ENCODE data around the gene AFF2.
"Not testable (repeated sequence)": the region's sequence is repeated elsewhere in the genome, so short reads cannot be mapped to it uniquely, and the experiment has no call there.

The AFF2 gene

DNA sequence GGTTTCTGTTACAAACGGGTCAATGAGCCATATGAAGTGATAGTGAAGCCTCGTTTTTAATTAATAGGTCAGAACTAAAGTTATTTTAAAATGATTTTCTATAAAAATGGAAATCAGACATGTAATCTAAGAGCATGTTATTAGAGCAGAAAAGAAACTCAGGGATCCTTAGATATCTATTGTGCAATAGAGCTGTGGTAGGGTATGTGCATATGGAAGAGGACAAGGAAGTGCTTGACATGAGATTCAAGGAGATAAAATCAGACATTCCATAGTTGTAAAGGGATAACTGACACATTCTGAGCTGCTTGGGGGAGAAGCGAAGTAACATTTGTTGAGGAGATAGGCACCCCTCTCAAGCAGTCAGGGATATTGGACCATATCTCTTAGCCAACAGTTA lies 143.0 kb downstream of the AFF2 start:
- no peak for DNase-seq (ENCODE audit: low spot score)

DNA sequence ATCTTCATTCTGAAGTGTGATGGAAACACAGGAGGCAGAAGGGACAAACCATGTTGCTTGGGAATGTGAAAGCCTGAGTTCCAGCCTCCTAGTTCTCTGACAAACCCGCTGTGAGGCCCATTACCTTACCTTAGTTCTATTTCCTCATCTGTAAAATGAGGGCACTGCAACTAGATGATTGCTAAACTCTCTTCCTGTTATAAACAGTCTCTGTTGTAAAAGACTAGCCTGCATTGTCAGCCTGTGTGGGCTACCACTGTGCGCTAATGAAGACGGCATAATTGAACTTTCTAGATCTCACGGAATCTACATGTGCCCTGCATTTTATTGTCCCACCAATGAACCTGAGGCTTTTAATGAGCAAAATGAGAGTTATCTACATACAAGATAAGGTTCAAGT lies 147.2 kb downstream of the AFF2 start:
- DNase-seq (ENCODE audit: low spot score), result no peak

DNA sequence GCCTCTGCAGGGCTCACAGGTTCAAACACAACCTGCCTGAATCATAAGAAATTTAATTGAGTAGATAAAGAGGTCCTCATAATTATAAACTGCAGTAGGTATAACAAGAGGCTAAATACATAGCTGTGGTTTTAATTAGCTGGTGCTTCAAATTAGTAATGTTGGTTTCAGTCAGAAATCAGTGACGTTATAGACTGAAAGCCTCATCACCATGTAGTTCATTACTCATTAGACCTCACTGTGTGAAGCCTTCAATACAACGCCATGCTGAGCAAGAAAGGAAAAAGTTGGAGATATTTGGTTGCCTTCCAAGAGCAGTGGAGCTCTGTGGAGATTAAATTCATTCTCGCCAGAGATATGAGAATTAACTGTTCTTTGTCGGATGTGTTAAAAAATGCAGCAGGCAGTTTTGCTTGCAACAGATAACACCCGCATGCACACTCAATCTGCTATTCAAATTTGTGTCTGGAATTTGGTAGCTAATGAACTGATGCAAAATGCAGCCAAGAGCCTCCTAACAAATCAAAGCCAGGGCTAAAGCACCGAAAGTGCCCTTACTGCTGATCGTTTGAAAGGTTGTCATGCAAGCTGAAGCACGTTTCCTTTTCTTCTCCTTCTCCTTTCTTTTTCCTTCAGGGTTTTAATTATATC lies 148.9 kb downstream of the AFF2 start:
- DNase-seq (ENCODE audit: low spot score), result peak; percentile 11

DNA sequence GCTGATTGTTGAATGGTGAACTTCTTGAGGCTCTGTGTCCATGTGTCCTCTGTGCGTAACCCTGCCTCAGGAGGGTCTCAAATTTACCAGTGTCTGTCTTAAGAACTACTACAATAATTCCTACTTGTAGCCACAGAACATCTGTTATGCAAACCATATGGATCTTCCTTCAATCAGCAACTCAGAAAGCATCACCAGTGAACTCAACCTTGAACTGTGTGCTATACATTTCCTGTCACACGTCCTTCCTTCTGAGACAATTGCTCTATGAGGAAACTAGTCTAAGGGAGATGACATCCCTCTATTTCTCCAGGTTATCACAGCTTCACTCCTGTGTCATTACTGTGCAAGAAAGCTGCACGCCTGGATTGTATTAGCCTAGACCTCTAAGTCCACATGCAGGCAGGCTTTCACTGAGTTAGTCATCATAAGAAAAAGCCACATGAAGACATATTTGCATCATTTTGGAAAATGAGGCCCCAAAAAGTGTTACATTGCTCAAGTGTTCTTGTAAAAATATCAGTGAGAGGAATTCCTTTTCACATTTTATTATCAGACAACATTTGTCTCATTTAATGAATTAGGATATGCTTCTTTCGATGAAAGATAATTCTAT lies 157.8 kb downstream of the AFF2 start:
- DNase-seq (ENCODE audit: low spot score), result peak; percentile 24

DNA sequence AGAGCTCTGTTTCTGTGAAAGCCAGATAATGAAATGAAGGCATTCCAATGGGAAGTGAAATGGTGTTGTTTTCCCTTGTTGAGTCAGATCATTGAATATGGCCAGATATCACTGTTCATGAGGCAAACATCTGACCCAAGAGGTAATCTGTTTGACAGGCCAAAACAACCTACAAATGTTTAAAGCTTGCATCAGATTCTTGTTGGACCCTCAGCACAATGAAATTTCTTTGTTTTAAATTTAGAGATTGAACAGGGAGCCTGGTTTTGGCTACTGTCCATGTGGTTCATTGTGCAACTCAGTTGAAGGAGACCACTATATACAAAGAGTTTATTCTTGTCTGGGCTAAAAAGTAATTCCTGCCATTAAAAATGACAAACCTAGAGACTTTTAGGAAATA lies 159.1 kb downstream of the AFF2 start:
- no peak for DNase-seq (ENCODE audit: low spot score)

DNA sequence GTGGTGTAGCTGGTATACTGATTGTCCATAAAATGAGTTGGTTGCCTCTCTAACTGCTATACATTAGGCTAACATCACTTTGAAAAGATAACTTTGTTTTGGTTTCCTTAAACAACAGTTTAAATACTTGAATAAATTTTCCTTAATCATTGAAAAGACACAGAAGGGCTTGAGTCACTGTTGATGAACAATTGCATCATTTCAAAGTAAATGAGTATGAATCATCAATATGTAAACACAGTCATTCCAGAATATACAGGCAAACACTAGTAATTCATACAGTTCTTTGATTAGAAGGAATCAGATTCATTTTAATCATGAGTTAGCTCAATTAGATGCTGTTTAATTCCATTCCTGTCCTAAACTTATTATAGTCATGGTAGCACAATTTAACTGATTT lies 160.6 kb downstream of the AFF2 start:
- no peak for DNase-seq (ENCODE audit: low spot score)

DNA sequence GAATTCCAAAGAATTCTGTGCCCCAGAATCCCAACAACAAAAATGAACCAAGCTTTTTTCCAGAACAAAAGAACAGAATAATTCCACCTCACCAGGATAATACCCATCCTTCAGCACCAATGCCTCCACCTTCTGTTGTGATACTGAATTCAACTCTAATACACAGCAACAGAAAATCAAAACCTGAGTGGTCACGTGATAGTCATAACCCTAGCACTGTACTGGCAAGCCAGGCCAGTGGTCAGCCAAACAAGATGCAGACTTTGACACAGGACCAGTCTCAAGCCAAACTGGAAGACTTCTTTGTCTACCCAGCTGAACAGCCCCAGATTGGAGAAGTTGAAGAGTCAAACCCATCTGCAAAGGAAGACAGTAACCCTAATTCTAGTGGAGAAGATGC lies 161.6 kb downstream of the AFF2 start:
- no peak for DNase-seq (ENCODE audit: low spot score)

DNA sequence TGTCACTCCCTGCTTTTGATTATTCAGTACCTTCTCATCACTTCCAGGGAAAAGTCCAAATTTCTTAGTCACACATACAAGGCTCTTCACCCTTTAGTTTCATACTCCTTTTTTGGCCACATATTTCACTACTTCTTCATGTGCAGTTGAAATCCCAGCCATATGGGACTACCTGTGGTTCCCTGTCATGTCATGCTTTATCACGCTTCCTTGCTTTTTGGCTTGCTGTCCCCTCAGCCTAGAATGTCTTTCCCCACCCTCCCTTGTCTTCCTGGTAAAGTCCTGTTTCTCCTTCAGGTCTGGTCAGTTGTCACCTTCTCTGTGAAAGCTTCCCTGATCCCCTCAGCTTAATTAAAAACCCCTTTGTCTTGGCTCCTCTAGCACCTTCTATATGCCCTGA lies 163.8 kb downstream of the AFF2 start:
- no peak for DNase-seq (ENCODE audit: low spot score)

DNA sequence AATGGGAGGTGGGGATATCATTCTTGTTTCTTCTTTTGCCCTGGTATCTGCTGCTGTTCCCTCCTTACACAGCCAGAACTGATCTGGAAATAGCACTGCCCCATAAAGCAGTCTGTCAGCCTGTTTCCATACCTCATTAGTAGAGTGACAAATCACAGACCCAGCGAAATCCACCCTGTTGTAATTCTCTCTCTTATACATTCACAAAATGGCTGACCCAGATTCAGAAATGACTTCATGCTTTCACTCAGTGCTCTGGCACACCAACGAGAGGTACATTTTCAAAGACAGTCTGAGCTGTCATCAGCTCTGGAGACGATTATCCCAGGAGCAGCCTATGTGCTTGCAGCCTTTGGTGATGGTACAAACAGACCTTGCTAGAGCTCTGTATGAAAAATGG lies 164.6 kb downstream of the AFF2 start:
- DNase-seq (ENCODE audit: low spot score), result no peak

DNA sequence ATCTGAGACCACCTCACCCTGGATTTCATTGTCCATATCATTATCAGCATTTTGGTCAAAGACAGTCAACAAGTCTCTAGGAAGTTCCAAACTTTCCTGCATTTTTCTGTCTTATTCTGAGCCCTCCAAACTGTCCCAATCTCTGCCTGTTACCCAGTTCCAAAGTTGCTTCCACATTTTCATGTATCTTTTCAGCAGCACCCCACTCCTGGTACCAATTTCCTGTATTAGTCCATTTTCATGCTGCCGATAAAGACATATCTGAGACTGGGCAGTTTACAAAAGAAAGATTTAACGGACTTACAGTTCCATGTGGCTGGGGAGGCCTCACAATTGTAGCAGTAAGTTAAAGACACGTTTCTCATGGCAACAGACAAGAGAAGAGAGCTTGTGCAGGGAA lies 168.8 kb downstream of the AFF2 start:
- DNase-seq (ENCODE audit: low spot score), result not testable (repeated sequence)

DNA sequence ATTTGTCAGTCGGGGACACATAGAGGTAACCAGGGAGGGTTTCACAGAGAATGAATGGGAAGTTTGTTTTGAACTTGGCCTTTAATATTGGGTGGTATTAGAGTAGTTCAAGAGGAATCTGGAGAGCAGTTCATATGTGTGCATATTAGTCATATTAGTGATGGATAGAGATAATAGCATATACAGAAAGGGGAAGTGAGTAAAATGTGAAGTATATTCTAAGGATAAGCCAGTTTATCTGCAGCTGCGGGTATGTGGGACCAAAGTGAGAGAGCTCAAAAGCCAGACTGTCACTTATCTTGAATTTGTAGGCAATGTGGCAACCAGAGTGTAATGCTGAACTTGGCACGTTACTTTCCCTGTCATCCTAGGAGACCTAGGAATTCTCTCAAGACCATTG lies 169.9 kb downstream of the AFF2 start:
- DNase-seq (ENCODE audit: low spot score), result no peak

DNA sequence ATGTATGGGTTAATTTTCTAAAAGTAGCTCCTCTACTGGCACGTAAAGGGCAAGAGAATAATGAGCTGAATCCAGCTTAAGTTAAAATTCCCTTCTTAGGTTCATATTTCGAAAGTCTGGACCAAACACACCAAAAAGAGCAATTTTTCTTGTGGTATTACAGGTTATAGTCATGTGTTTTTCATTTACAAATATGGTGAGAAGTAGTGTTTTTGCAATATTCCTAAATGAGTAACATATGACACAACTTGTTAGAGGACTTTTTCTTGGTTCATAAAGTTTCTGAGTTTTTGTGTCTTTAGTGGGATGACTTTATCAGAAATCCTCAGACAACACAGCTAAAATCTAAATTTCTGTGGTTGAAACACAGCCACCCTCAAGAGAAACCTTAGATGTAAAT lies 172.1 kb downstream of the AFF2 start:
- DNase-seq (ENCODE audit: low spot score), result peak; percentile 9

DNA sequence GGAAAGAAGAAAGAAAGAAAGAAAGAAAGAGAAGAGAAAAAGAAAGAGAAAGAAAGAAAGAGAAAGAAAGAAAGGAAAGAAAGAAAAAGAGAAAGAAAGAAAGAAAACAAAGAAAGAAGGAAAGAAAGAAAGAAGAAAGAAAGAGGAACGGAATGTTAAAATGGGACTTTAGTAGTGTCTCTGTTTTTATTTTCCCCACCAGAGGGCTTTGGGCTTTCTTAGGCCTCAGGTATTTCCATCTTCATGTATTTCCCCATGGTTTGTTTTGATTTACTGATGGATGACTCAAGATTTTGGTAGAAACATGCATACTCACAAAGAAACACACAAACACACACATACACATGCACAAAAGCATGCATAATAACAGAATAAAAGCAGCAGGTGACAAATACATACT lies 181.2 kb downstream of the AFF2 start:
- DNase-seq (ENCODE audit: low spot score), result no peak

DNA sequence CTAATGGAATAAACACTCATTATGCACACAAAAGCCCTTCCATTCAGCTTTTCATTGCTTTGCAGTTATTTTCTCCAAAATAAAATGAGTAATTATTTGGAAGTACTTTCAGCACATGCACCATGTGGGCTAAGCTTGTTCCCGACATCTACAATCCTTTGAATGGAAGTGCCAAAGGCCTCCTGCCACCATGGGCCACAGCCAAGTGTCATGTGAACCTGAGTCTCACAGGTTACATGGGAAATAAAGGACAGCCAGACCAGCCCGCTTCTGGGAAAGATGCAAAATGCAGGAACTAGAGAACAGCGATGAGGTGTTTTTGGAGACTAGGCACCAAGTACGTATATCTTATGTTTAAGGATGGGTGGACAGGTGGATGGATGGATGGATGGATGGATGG lies 181.8 kb downstream of the AFF2 start:
- DNase-seq (ENCODE audit: low spot score), result no peak

DNA sequence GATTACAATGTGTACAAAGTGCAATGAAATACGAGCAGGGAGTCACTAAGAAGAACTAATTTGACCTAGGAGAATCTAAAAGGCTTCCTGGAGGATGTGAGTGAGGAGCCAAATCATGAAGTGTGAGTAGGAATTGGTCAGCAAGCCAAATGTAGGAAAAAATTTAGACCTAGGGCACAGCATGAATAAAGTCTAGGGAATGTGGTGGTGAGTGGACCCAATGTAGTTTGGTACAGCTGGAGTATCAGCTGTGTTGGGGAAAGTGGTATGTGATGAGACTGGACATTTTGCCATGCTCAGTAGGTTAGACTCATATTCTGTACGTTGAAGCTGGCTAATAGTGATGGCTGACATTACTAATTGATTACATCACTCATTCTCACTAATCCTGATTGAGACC lies 191.0 kb downstream of the AFF2 start:
- peak; percentile 25 for DNase-seq (ENCODE audit: low spot score)

DNA sequence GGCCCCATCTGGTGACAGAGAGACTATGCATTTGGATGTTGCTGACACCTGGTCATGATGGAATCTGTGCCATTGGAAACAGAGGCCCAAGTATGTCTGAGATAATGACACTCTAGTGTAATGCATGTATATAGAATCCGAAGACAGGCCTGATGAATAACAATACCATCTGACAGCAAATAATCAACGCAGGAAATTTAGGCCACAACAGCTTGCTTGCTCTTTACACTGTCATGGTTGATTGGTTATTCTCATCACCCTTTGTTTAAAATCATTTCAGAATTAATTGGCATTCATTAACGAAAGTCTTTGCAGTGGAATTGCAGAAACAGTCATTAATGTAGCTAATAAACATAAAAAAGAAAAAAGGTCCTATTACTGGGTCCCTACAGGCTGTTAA lies 194.8 kb downstream of the AFF2 start:
- DNase-seq (ENCODE audit: low spot score), result no peak

DNA sequence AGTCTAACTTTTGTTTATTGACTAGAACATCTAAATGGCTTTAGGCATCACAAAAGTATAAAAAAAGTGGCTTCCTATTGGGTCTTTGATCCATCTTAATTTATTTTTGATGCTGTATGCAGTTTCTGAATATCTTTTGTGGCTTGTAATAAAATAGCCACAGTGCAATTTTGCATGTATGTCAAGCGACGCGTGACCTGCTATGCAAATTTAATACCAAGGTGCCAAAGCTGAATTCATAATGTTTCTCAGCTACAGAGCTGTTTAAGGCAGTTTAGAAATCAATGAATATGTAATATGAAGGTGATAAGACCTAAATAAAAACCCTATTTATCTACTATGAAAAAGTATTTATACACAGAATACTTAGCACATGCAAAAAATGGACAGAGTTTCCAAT lies 197.8 kb downstream of the AFF2 start:
- DNase-seq (ENCODE audit: low spot score), result no peak

DNA sequence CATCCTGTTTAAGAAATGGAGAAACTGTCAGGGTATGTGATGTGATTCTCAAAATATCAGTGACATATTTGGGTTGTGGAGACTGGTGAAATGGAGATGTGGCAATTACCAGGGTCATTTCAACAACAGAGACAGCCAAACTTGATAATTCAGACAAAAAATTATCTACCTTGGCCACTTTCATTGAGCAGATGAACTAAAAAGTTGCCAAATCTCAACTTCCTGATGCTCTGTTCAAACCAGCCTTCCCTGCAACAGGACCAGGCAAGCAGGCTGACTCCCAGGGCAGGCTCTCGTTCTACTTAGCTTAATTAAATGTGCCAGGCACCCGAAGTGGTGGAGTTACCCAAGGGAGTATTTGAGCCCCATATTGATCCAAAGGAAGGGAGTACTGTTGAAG lies 199.6 kb downstream of the AFF2 start:
- DNase-seq (ENCODE audit: low spot score), result no peak

DNA sequence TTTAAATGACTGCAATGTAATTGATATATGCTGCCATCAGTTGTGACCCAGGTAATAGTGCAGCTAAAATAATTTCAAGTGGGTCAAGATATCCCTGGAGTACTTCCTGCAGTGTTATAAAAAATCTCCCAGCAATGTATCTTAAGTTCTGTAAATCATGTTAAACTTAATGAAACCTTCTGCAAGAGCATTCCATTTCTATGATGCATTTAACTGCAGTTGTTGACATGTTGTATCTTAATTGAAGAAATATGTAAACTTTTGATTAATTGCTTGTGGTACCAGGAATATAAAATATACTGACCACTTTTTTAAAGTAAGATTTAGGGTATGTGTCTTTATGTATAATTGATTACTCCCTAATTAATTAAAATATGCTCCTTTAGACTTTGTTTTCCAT lies 213.6 kb downstream of the AFF2 start:
- DNase-seq (ENCODE audit: low spot score), result no peak

DNA sequence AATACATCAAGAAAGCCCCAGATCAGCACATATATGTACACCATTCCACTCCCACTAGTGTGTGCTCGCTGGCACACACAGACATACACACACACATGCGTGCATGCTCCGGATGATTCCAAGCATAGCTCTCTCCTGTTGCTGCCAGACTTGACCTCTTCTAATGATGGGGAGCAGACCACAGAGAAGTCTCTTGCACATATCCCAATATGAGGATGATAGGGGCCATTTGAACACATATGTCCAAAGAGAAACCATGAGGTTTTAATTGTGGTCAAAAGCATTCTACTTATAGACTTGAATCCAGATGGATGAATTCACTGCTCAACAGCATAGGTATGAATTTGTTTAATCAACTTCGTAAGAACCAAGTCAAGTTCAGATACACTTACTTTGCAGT lies 214.9 kb downstream of the AFF2 start:
- DNase-seq (ENCODE audit: low spot score), result no peak

DNA sequence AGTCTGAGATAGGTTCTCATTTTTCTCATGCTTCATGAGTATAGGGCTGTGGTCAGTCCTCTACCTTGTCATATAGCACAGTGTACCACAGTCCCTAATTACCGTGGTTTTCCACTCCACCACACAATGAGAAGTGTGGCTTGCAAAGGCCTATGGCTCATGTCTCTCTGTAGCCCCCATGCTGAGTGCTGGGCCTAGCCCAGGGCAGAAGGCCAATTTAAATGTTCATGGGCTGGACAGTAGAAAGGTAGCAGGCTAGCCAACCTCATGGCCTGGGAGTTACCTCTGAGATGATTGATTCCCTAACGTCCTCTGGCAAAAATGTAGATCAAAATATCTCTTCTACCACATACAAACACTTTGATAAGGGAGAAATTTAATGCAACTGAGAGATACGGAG lies 222.5 kb downstream of the AFF2 start:
- no peak for DNase-seq (ENCODE audit: low spot score)

DNA sequence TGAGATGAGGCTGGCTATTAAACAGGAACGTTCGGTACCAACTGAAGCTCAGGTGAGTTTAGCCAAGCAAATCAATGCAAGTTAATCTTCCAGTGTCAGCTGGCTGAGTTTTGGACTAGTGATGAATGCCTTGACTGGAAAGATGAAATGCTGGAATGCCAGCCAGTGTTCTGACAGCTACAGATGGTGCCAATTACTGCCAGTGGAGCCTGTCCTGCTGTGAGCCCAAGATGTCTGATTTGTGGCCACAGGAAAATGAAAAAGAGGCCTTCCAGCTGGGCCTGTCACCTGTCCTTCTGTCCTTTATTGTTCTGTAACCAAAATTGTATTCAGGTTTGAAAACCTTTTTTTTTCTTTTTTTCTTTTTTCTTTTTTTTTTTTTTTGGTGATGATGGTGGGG lies 223.1 kb downstream of the AFF2 start:
- no peak for DNase-seq (ENCODE audit: low spot score)

DNA sequence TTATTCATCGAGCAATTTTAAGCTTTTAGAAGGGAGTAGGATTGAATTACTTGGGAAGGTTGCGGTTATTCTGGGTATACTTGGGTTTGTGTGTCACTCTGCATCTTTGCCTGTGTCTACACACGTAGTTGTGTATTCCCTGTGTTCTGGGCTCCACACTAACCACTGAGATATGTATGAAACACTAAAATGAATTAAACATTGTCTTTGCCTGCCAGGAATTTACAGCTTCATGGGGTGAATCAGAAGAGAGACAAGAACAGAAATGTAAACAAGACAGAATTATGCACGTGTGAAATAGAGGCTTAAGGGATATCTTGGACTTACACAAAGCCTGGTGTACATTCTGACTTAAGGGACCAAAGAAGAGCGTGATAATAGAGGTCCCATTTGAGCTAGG lies 228.5 kb downstream of the AFF2 start:
- DNase-seq (ENCODE audit: low spot score), result no peak

DNA sequence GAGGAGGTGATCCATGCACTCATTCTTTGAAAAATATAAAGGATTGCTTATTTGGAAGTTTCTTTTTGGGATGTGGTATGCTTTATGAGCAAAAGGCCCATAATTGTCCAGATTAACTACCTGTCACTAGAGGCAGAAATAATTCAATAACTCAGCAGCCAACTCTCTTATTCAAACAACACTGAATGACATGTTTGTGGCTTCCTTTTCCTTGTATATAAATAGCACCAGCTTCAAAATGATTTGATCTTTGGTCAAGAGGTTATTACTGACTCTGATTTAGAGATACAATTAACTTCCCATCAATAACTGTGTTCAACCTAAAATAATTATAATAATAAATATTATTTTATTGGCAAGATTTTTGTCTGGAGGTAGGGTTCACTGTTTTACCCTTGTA lies 232.3 kb downstream of the AFF2 start:
- no peak for DNase-seq (ENCODE audit: low spot score)
